Esophagus muscularis mucosa (tissue), 4 donors: ENCODE data around the gene AVEN.

Source experiments
- EP300 ChIP-seq: sonication (generic); formaldehyde crosslinking; IDR thresholded peaks from one replicate; pipeline ENCODE4 v1.6.1; 2017; ENCODE audit warnings: antibody characterized with exemption
- POLR2AphosphoS5 ChIP-seq, 2 donors: sonication (generic); formaldehyde crosslinking; IDR thresholded peaks; one replicate each; pipeline ENCODE4 v1.6.1; 2017; ENCODE audit warnings: antibody characterized with exemption in 2 of 2
- TF ChIP-seq, protein P1 (sequence below), 3 experiments: fragments of 200-600 bp in 2 of 3; fragments of 450-650 bp in 1 of 3; sonication (generic) in 2 of 3; IDR thresholded peaks; one replicate each; pipeline ENCODE4 v1.5.1; 2017 to 2019; ENCODE audit warnings: antibody characterized with exemption in 3 of 3, mild to moderate bottlenecking in 2 of 3, moderate library complexity in 1 of 3

DNA sequence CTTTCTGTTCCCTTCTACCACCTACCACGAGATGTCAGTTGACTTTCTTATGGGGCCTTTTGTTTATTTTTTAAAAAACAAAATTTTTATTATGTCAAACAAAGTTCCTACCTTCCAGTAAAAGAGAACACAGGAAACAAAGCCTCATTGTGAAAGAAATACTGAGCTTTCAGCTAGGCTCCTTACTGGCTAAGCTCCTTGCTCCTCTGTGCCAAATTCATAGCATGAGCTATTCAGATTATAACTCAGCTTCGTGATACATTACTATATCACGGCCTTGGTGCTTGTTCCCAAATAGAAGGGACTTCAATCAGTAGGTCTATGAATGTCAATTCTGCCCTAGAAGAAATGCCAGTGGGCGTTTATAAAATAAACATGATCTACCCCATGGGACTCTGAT is 216.5 kb downstream of the AVEN start:
- TF ChIP-seq EP300, result no peak
- TF ChIP-seq, protein P1, sequence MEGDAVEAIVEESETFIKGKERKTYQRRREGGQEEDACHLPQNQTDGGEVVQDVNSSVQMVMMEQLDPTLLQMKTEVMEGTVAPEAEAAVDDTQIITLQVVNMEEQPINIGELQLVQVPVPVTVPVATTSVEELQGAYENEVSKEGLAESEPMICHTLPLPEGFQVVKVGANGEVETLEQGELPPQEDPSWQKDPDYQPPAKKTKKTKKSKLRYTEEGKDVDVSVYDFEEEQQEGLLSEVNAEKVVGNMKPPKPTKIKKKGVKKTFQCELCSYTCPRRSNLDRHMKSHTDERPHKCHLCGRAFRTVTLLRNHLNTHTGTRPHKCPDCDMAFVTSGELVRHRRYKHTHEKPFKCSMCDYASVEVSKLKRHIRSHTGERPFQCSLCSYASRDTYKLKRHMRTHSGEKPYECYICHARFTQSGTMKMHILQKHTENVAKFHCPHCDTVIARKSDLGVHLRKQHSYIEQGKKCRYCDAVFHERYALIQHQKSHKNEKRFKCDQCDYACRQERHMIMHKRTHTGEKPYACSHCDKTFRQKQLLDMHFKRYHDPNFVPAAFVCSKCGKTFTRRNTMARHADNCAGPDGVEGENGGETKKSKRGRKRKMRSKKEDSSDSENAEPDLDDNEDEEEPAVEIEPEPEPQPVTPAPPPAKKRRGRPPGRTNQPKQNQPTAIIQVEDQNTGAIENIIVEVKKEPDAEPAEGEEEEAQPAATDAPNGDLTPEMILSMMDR (IDR thresholded peaks at IDR 0.05), result no peak
- no peak for TF ChIP-seq POLR2AphosphoS5 (IDR thresholded peaks at IDR 0.05)
